ENCODE measurements around the gene MTSS2. TPM values are rescaled to one million over a fixed set of nuclear protein-coding genes. Genes with fewer than 3 reads are reported as not detected.

The MTSS2 gene
- total and polyA plus RNA-seq, 7 experiments from 2014 or later, result 1.4 to 16.7 (median 11.5) TPM; not detected in 2

GRCh38 chr16:70664325-70665112 lies 21.3 kb downstream of the MTSS2 start:
- no peak overlapping the region for H3K27ac ChIP-seq (ENCODE audit: low read depth, low read length)
- H3K9me3 ChIP-seq (ENCODE audit: control insufficient read depth in 2 of 3, low read length in 3 of 3), result no peaks in the 10 kb centered on the region
- Mint-ChIP-seq H3K36me3 (peaks cover 0 to 18% (median 13%) of the 10 kb centered on the region in 5 donors), H3K9me3 (peaks cover 0 to 6% (median 0%) of the 10 kb centered on the region in 11 donors), H3K4me3 (no peak overlapping the region), H3K27ac (no peak overlapping the region), H3K27me3 (peaks cover 0 to 3% (median 0%) of the 10 kb centered on the region in 5 donors), H3K4me1 (no peaks in the 10 kb centered on the region)
- DNase-seq, result no peak
- ATAC-seq, result peak; percentile 25
- no peaks in the 10 kb centered on the region for H3K27me3 ChIP-seq (ENCODE audit: control insufficient read depth in 2 of 2, insufficient read depth in 2 of 2, low read length in 2 of 2)
- CTCF ChIA-PET, result no interaction called here
- H3K4me3 ChIP-seq (ENCODE audit: low read length), result no peak overlapping the region
- H3K4me1 ChIP-seq (ENCODE audit: control insufficient read depth in 2 of 2, insufficient read depth in 2 of 2, low read length in 2 of 2), result no peaks in the 10 kb centered on the region
- H3K36me3 ChIP-seq (ENCODE audit: control insufficient read depth in 2 of 3, insufficient read depth in 3 of 3, low read length in 3 of 3), result no peaks in the 10 kb centered on the region
- intact Hi-C loops (cut with micrococcal nuclease), result no loop called here
- POLR2A ChIA-PET, result no interaction called here

- Mint-ChIP-seq H3K36me3 (peaks cover 0 to 13% (median 8%) of the 10 kb centered on the region in 5 donors), H3K9me3 (peaks cover 0 to 2% (median 0%) of the 10 kb centered on the region in 11 donors), H3K27me3 (peaks cover 0 to 3% (median 0%) of the 10 kb centered on the region in 5 donors), H3K27ac (no peak overlapping the region), H3K4me1 (no peaks in the 10 kb centered on the region), H3K4me3 (no peak overlapping the region)
- no peak for DNase-seq
- peak; percentile 14 for ATAC-seq
- Histone ChIP-seq H3K27me3 (ENCODE audit: control insufficient read depth in 2 of 2, insufficient read depth in 2 of 2, low read length in 2 of 2) (no peaks in the 10 kb centered on the region), H3K4me1 (ENCODE audit: control insufficient read depth in 2 of 2, insufficient read depth in 2 of 2, low read length in 2 of 2) (no peaks in the 10 kb centered on the region), H3K36me3 (ENCODE audit: control insufficient read depth in 2 of 3, insufficient read depth in 3 of 3, low read length in 3 of 3) (no peaks in the 10 kb centered on the region), H3K9me3 (ENCODE audit: control insufficient read depth in 2 of 3, low read length in 3 of 3) (no peaks in the 10 kb centered on the region), H3K27ac (ENCODE audit: low read depth, low read length) (no peak overlapping the region), H3K4me3 (ENCODE audit: low read length) (no peak overlapping the region)
- ChIA-PET CTCF (no interaction called here), POLR2A (no interaction called here)
- intact Hi-C loops (cut with micrococcal nuclease), result no loop called here
Observed at GRCh38 chr16:70663524-70664324, 22.1 kb downstream of the MTSS2 start.

GRCh38 chr16:70662991-70663523 lies 22.8 kb downstream of the MTSS2 start:
- CTCF ChIA-PET, result interaction anchor here (1.2 kb wide), 1 partner anchor 11 kb away, joined by 3 read pairs; no protein-coding TSS in a partner anchor
- DNase-seq (no peak), ATAC-seq (no peak)
- no peak overlapping the region for H3K4me3 ChIP-seq (ENCODE audit: low read length)
- Mint-ChIP-seq H3K9me3 (no peaks in the 10 kb centered on the region), H3K4me1 (no peaks in the 10 kb centered on the region), H3K36me3 (peaks cover 0 to 10% (median 4%) of the 10 kb centered on the region in 5 donors), H3K27me3 (peaks cover 0 to 3% (median 0%) of the 10 kb centered on the region in 5 donors), H3K27ac (no peak overlapping the region), H3K4me3 (no peak overlapping the region)
- POLR2A ChIA-PET, result no interaction called here
- no peaks in the 10 kb centered on the region for H3K9me3 ChIP-seq (ENCODE audit: control insufficient read depth in 2 of 3, low read length in 3 of 3)
- intact Hi-C loops (cut with micrococcal nuclease), result no loop called here
- no peaks in the 10 kb centered on the region for H3K27me3 ChIP-seq (ENCODE audit: control insufficient read depth in 2 of 2, insufficient read depth in 2 of 2, low read length in 2 of 2)
- no peaks in the 10 kb centered on the region for H3K36me3 ChIP-seq (ENCODE audit: control insufficient read depth in 2 of 3, insufficient read depth in 3 of 3, low read length in 3 of 3)
- H3K27ac ChIP-seq (ENCODE audit: low read depth, low read length), result no peak overlapping the region
- no peaks in the 10 kb centered on the region for H3K4me1 ChIP-seq (ENCODE audit: control insufficient read depth in 2 of 2, insufficient read depth in 2 of 2, low read length in 2 of 2)

- intact Hi-C loops (cut with micrococcal nuclease), result no loop called here
- no peak for ATAC-seq
- no peak for DNase-seq
Observed at GRCh38 chr16:70661918-70662641, 23.8 kb downstream of the MTSS2 start.

GRCh38 chr16:70661534-70661917 lies 24.3 kb downstream of the MTSS2 start:
- peaks cover 0 to under 1% (median 0%) of the 10 kb centered on the region in 5 donors for H3K27me3 Mint-ChIP-seq
- Histone ChIP-seq H3K4me1 (ENCODE audit: control insufficient read depth in 2 of 2, insufficient read depth in 2 of 2, low read length in 2 of 2) (no peaks in the 10 kb centered on the region), H3K9me3 (ENCODE audit: control insufficient read depth in 2 of 3, low read length in 3 of 3) (no peaks in the 10 kb centered on the region), H3K36me3 (ENCODE audit: control insufficient read depth in 2 of 3, insufficient read depth in 3 of 3, low read length in 3 of 3) (no peaks in the 10 kb centered on the region), H3K27ac (ENCODE audit: low read depth, low read length) (no peak overlapping the region), H3K4me3 (ENCODE audit: low read length) (no peak overlapping the region), H3K27me3 (ENCODE audit: control insufficient read depth in 2 of 2, insufficient read depth in 2 of 2, low read length in 2 of 2) (no peaks in the 10 kb centered on the region)
- no peaks in the 10 kb centered on the region for H3K4me1 Mint-ChIP-seq
- DNase-seq (no peak), ATAC-seq (no peak)
- intact Hi-C loops (cut with micrococcal nuclease), result no loop called here
- no peak overlapping the region for H3K27ac Mint-ChIP-seq
- no peak overlapping the region for H3K4me3 Mint-ChIP-seq
- ChIA-PET CTCF (no interaction called here), POLR2A (interaction anchor here (0.9 kb wide), 1 partner anchor 82 kb away, joined by 3 read pairs; no protein-coding TSS in a partner anchor)
- peaks cover 0 to 9% (median 4%) of the 10 kb centered on the region in 5 donors for H3K36me3 Mint-ChIP-seq
- no peaks in the 10 kb centered on the region for H3K9me3 Mint-ChIP-seq

More at GRCh38 chr16:70661918-70662641, 23.8 kb downstream of the MTSS2 start:
- ChIA-PET POLR2A (interaction anchor here (0.9 kb wide), 1 partner anchor 81 kb away, joined by 3 read pairs; no protein-coding TSS in a partner anchor), CTCF (interaction anchor here (1.2 kb wide), 1 partner anchor 10 kb away, joined by 3 read pairs; no protein-coding TSS in a partner anchor)
- Mint-ChIP-seq H3K27ac (no peak overlapping the region), H3K4me1 (no peaks in the 10 kb centered on the region), H3K4me3 (no peak overlapping the region), H3K27me3 (peaks cover 0 to 3% (median 0%) of the 10 kb centered on the region in 5 donors), H3K9me3 (no peaks in the 10 kb centered on the region), H3K36me3 (peaks cover 0 to 10% (median 4%) of the 10 kb centered on the region in 5 donors)
- Histone ChIP-seq H3K36me3 (ENCODE audit: control insufficient read depth in 2 of 3, insufficient read depth in 3 of 3, low read length in 3 of 3) (no peaks in the 10 kb centered on the region), H3K27ac (ENCODE audit: low read depth, low read length) (no peak overlapping the region), H3K4me1 (ENCODE audit: control insufficient read depth in 2 of 2, insufficient read depth in 2 of 2, low read length in 2 of 2) (no peaks in the 10 kb centered on the region), H3K27me3 (ENCODE audit: control insufficient read depth in 2 of 2, insufficient read depth in 2 of 2, low read length in 2 of 2) (no peaks in the 10 kb centered on the region), H3K9me3 (ENCODE audit: control insufficient read depth in 2 of 3, low read length in 3 of 3) (no peaks in the 10 kb centered on the region), H3K4me3 (ENCODE audit: low read length) (no peak overlapping the region)

GRCh38 chr16:70660672-70661350 lies 25.0 kb downstream of the MTSS2 start:
- intact Hi-C loops (cut with micrococcal nuclease), result no loop called here
- ATAC-seq, result no peak
- H3K27me3 ChIP-seq (ENCODE audit: control insufficient read depth in 2 of 2, insufficient read depth in 2 of 2, low read length in 2 of 2), result no peaks in the 10 kb centered on the region
- H3K27ac ChIP-seq (ENCODE audit: low read depth, low read length), result no peak overlapping the region
- ChIA-PET CTCF (no interaction called here), POLR2A (no interaction called here)
- H3K4me3 ChIP-seq (ENCODE audit: low read length), result no peak overlapping the region
- H3K27ac Mint-ChIP-seq, result no peak overlapping the region
- no peaks in the 10 kb centered on the region for H3K27me3 Mint-ChIP-seq
- H3K4me1 Mint-ChIP-seq, result no peaks in the 10 kb centered on the region
- H3K36me3 Mint-ChIP-seq, result peaks cover 0 to 3% (median 1%) of the 10 kb centered on the region in 5 donors
- H3K9me3 ChIP-seq (ENCODE audit: control insufficient read depth in 2 of 3, low read length in 3 of 3), result no peaks in the 10 kb centered on the region
- no peak for DNase-seq
- H3K9me3 Mint-ChIP-seq, result peaks cover 0 to 2% (median 0%) of the 10 kb centered on the region in 11 donors
- no peak overlapping the region for H3K4me3 Mint-ChIP-seq
- H3K36me3 ChIP-seq (ENCODE audit: control insufficient read depth in 2 of 3, insufficient read depth in 3 of 3, low read length in 3 of 3), result no peaks in the 10 kb centered on the region
- no peaks in the 10 kb centered on the region for H3K4me1 ChIP-seq (ENCODE audit: control insufficient read depth in 2 of 2, insufficient read depth in 2 of 2, low read length in 2 of 2)
